D341Med (cell line): ENCODE data around the gene CHST10.
A peak's percentile ranks its signal among the peaks of the same experiment; 100 is the strongest.
"Not testable (repeated sequence)": the region's sequence is repeated elsewhere in the genome, so short reads cannot be mapped to it uniquely, and the experiment has no call there.

Experiments
- DNase-seq: peaks from one replicate; pipeline ENCODE4 v3.0.0; 2012; ENCODE audit warnings: low spot score

Gene CHST10

GRCh38 chr2:100416935-100417710 is at the start of gene CHST10:
CHST10 (minus strand) TSS chr2:100417668; CDS start chr2:100406675, 10,993 bp downstream.
- DNase-seq: peak; percentile 89

GRCh38 chr2:100460904-100461530 is 43.5 kb upstream of the CHST10 start:
- no peak for DNase-seq

- DNase-seq: not testable (repeated sequence)
Measured at GRCh38 chr2:100456357-100456756, 38.9 kb upstream of the CHST10 start.

GRCh38 chr2:100453853-100454252 is 36.4 kb upstream of the CHST10 start:
- no peak for DNase-seq

GRCh38 chr2:100451734-100452133 is 34.3 kb upstream of the CHST10 start:
- no peak for DNase-seq

- DNase-seq: no peak
Measured at GRCh38 chr2:100451092-100451491, 33.6 kb upstream of the CHST10 start.

GRCh38 chr2:100446696-100447095 is 29.2 kb upstream of the CHST10 start:
- DNase-seq: no peak

- no peak for DNase-seq
Measured at GRCh38 chr2:100437751-100438150, 20.3 kb upstream of the CHST10 start.

GRCh38 chr2:100429726-100430125 is 12.3 kb upstream of the CHST10 start:
- DNase-seq: no peak

- peak; percentile 54 for DNase-seq
Measured at GRCh38 chr2:100427627-100428258, 10.3 kb upstream of the CHST10 start.

GRCh38 chr2:100427111-100427510 is 9.6 kb upstream of the CHST10 start:
- DNase-seq: no peak

- DNase-seq: no peak
Measured at GRCh38 chr2:100426384-100426720, 8.9 kb upstream of the CHST10 start.

GRCh38 chr2:100425573-100426383 is 8.3 kb upstream of the CHST10 start:
- DNase-seq: no peak

- DNase-seq: no peak
Measured at GRCh38 chr2:100425107-100425506, 7.6 kb upstream of the CHST10 start.

GRCh38 chr2:100424277-100424875 is 6.9 kb upstream of the CHST10 start:
- no peak for DNase-seq

- DNase-seq: no peak
Measured at GRCh38 chr2:100423631-100424030, 6.2 kb upstream of the CHST10 start.

- DNase-seq: peak; percentile 60
Measured at GRCh38 chr2:100422320-100423055, 5.0 kb upstream of the CHST10 start.

GRCh38 chr2:100419915-100420314 is 2.4 kb upstream of the CHST10 start:
- no peak for DNase-seq

- no peak for DNase-seq
Measured at GRCh38 chr2:100418406-100418962, 1.0 kb upstream of the CHST10 start.

GRCh38 chr2:100417711-100418124 is 250 bp upstream of the CHST10 start:
- no peak for DNase-seq

- no peak for DNase-seq
Measured at GRCh38 chr2:100416397-100416934, 1.0 kb downstream of the CHST10 start.
